ENCODE data around the gene GAB2.

Gene GAB2

DNA sequence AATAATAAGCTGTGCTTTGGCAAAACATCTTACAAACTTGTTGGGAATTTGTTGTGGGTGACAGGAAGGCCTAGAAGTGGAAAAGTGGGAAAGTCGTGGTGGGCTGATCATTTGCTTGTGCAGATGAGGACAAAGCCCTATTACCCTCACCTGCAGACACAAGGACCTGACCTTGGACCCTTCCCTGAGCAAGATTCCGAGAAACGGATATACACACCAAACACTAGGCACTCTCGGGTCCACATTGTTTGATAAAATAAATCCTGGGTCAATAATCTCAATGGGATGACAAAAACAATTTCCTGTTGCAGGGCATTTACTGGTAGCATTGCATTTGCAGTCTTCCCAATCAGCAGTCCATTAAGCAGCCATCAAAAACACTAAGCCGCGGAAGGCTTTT lies 89.7 kb downstream of the GAB2 start:
- TF ChIP-seq, protein P1, sequence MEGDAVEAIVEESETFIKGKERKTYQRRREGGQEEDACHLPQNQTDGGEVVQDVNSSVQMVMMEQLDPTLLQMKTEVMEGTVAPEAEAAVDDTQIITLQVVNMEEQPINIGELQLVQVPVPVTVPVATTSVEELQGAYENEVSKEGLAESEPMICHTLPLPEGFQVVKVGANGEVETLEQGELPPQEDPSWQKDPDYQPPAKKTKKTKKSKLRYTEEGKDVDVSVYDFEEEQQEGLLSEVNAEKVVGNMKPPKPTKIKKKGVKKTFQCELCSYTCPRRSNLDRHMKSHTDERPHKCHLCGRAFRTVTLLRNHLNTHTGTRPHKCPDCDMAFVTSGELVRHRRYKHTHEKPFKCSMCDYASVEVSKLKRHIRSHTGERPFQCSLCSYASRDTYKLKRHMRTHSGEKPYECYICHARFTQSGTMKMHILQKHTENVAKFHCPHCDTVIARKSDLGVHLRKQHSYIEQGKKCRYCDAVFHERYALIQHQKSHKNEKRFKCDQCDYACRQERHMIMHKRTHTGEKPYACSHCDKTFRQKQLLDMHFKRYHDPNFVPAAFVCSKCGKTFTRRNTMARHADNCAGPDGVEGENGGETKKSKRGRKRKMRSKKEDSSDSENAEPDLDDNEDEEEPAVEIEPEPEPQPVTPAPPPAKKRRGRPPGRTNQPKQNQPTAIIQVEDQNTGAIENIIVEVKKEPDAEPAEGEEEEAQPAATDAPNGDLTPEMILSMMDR (IDR thresholded peaks at IDR 0.05; ENCODE audit: low read depth, low read length) = no peak
- no peak for DNase-seq (ENCODE audit: extremely low read depth, low read depth)

DNA sequence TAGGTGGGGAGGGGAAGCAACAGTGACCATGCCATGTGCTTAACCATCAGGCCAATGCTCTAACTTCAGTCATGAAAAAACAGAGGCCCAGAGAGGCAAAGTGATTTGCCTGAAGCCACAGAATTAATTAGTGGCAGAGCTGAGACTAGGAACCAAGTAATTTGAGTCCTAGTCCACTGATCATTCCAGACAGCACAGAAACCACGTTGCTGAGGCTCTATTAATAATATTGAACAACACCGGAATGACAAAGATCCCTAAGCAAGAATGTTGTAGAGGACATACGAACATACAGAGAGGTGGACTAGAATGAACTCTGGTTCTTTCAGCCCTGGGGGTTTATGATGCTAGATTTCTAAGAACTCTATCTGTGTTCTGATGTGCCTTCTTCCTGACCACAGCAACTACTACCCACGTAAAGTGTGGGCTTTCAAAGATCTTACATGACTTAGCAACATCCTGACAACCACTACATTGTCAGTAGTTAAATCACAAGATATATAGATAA lies 92.3 kb downstream of the GAB2 start:
- DNase-seq (ENCODE audit: extremely low read depth, low read depth) = no peak
- TF ChIP-seq, protein P1 (IDR thresholded peaks at IDR 0.05; ENCODE audit: low read depth, low read length) = no peak

DNA sequence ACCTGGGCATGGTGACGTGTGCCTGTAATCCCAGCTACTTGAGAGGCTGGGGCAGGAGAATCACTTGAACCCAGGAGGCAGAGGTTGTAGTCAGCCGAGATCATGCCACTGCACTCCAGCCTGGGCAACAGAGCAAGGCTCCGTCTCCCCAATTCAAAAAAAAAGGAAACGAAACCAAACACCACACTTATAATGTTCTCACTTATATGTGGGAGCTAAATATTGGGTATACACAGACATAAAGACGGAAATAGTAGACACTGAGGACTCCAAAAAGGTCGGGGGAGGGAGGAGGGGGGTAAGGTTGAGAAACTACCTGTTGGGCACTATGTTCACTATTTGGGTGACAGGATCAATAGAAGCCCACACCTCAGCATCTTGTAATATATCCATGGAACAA lies 94.3 kb downstream of the GAB2 start:
- TF ChIP-seq, protein P1 (IDR thresholded peaks at IDR 0.05; ENCODE audit: low read depth, low read length) = no peak
- no peak for DNase-seq (ENCODE audit: extremely low read depth, low read depth)

DNA sequence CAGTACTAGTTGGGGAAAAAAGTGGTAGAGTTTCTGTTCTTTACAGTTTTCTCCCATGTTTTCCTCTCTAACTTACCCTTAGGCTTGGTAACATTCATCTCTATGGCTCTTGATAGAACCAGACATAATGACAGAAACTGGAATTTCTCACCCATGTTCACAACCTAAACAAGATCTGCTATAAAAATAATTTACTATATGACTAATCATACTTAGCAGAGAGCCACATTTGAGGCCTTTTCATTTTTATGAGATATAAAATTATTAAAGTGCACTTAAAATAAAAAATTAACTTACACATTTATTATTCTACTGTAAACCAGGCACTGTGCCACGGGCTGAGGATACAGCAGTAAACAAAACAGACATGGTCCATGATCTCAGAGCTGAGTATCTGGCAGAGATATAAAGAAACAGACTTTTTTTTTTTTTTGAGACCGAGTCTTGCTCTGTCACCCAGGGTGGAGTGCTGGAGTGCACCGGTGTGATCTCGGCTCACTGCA lies 98.1 kb downstream of the GAB2 start:
- DNase-seq (ENCODE audit: extremely low read depth, low read depth) = no peak
- TF ChIP-seq, protein P1 (IDR thresholded peaks at IDR 0.05; ENCODE audit: low read depth, low read length) = no peak

DNA sequence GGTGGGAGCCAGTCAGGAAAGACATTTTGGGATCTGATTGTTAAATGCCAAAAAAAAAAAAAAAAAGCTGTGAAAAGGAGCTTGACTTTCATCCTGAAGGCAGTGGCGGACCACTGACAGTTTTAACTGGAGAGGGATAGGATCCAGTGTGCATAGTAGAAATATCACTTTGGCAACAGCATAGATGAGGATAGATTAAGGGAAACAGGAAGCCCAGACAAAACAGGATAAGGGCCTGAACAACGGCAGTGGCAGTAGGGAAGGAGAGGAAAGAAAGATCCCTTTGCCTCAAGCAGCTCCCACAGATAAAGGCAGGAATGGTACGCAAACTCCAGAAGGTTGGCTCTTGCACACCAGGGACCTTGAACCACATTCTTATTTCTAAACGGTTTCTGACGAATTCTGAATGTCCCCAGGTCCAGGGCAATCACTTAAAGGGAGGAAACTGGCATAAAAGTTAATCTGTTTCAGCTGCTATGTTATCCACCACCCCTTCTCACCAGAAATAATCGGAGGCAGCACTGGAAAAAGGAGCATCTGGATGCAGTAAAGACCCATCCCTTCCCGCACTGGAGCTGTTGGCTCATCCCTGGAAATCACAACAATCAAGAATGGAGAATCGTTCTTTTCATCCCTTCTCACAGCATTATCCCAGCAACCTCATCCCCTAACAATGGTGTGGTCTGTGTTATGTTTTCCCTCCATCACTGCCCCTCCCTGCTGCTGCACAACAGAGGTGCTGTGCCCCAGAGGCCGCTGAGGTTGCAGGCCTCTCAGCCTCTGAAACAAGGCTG lies 99.1 kb downstream of the GAB2 start:
- TF ChIP-seq, protein P1 (IDR thresholded peaks at IDR 0.05; ENCODE audit: low read depth, low read length) = no peak
- no peak for DNase-seq (ENCODE audit: extremely low read depth, low read depth)

DNA sequence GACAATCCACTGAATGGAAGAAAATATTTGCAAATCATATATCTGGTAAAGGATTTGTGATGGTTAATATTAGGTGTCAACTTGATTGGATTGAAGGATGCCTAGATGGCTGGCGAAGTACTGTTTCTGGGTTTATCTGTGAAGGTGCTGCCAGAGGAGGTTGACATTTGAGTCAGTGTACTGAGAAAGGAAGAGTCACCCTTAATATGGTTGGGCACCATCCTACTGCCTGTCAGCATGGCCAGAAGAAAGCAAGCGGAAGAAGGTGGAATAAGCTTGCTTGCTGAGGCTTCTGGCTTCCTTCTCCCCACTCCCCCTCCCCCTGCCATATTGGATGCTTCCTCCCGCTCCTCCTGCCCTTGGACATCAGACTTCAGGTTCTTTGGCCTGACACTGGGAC lies 101.9 kb downstream of the GAB2 start:
- TF ChIP-seq, protein P1 (IDR thresholded peaks at IDR 0.05; ENCODE audit: low read depth, low read length) = no peak
- no peak for DNase-seq (ENCODE audit: extremely low read depth, low read depth)

DNA sequence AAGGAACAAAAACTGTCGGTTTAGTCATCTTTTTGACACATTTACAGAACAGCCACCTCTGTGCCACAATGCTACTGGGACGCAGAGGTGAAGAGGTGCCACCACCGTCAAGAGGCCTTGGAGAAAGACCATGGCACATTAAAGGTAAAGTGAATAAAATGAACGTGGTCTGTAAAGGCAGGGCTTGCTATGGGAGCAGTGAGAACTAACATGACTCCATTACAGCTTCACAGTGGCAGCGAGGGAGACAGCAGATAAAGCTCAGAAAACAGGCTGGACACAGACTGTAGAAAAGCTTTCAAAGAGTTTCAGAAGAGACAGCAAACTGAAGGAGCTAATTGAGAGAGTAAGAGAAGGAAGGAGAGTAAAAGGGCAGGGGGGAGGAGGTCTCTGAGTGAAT lies 102.9 kb downstream of the GAB2 start:
- DNase-seq (ENCODE audit: extremely low read depth, low read depth) = no peak
- TF ChIP-seq, protein P1 (IDR thresholded peaks at IDR 0.05; ENCODE audit: low read depth, low read length) = no peak
